ENCODE measurements around the gene PIEZO2.

The PIEZO2 gene

GRCh38 chr18:10834128-10834815 is 315.1 kb downstream of the PIEZO2 start:
- no peak for DNase-seq

GRCh38 chr18:10833656-10834055 is 315.7 kb downstream of the PIEZO2 start:
- DNase-seq, result no peak

GRCh38 chr18:10826400-10826799 is 323.0 kb downstream of the PIEZO2 start:
- DNase-seq, result no peak

- DNase-seq, result no peak
Measured at GRCh38 chr18:10822456-10822855, 326.9 kb downstream of the PIEZO2 start.

GRCh38 chr18:10820681-10821080 is 328.7 kb downstream of the PIEZO2 start:
- DNase-seq, result no peak

- DNase-seq, result no peak
Measured at GRCh38 chr18:10814336-10814735, 335.0 kb downstream of the PIEZO2 start.

- no peak for DNase-seq
Measured at GRCh38 chr18:10805587-10806118, 343.7 kb downstream of the PIEZO2 start.

- DNase-seq, result peak; percentile 36
Measured at GRCh38 chr18:10804126-10804525, 345.2 kb downstream of the PIEZO2 start.

- no peak for DNase-seq
Measured at GRCh38 chr18:10798727-10799550, 350.4 kb downstream of the PIEZO2 start.

- DNase-seq, result no peak
Measured at GRCh38 chr18:10797896-10798295, 351.5 kb downstream of the PIEZO2 start.

GRCh38 chr18:10794771-10795170 is 354.6 kb downstream of the PIEZO2 start:
- no peak for DNase-seq

- DNase-seq, result no peak
Measured at GRCh38 chr18:10793730-10794370, 355.5 kb downstream of the PIEZO2 start.

- DNase-seq, result no peak
Measured at GRCh38 chr18:10792181-10792580, 357.2 kb downstream of the PIEZO2 start.

- DNase-seq, result no peak
Measured at GRCh38 chr18:10791169-10791831, 358.1 kb downstream of the PIEZO2 start.

GRCh38 chr18:10789180-10789579 is 360.2 kb downstream of the PIEZO2 start:
- DNase-seq, result no peak

- peak; percentile 37 for DNase-seq
Measured at GRCh38 chr18:10787293-10787901, 362.0 kb downstream of the PIEZO2 start.

- DNase-seq, result no peak
Measured at GRCh38 chr18:10785798-10786197, 363.6 kb downstream of the PIEZO2 start.

GRCh38 chr18:10784596-10785202 is 364.7 kb downstream of the PIEZO2 start:
- DNase-seq, result no peak

GRCh38 chr18:10783941-10784340 is 365.4 kb downstream of the PIEZO2 start:
- no peak for DNase-seq

- DNase-seq, result no peak
Measured at GRCh38 chr18:10776493-10776892, 372.9 kb downstream of the PIEZO2 start.

- DNase-seq, result no peak
Measured at GRCh38 chr18:10775026-10775425, 374.3 kb downstream of the PIEZO2 start.

GRCh38 chr18:10771053-10771709 is 378.2 kb downstream of the PIEZO2 start:
- no peak for DNase-seq

All from NCI-H1092 treated with DMSO at 0.1 percent for 48 hours (cell line).